ENCODE data around the gene PLD2.
A peak's percentile ranks its signal among the peaks of the same experiment; 100 is the strongest.

PLD2 gene
- 19.5 to 22.5 (median 20.4) reads per million in 3 donors for total RNA-seq

GRCh38 chr17:4806777-4807604 is at the start of gene PLD2:
Gene PLD2 (plus strand): TSS chr17:4807152. CDS start chr17:4807773, 621 bp downstream.
- H3K36me3 ChIP-seq (ENCODE audit: control insufficient read depth, insufficient read depth, low read length): peaks cover 10% of the 10 kb centered on the region
- no peaks in the 10 kb centered on the region for H3K9me3 ChIP-seq (ENCODE audit: control insufficient read depth, low read length)
- H3K4me1 ChIP-seq (ENCODE audit: control insufficient read depth, insufficient read depth, low read length, poor library complexity, severe bottlenecking): peaks cover 5% of the 10 kb centered on the region
- peak; percentile 79 to 83 (median 79) for DNase-seq
- H3K27ac ChIP-seq (ENCODE audit: insufficient read depth, low read length, poor library complexity, severe bottlenecking): peak within 1 kb of the TSS; percentile 66
- H3K4me3 ChIP-seq (ENCODE audit: insufficient read depth, low read depth, low read length, poor library complexity, severe bottlenecking): peak within 1 kb of the TSS; percentile 75
- H3K27me3 ChIP-seq (replicated peaks; ENCODE audit: control insufficient read depth, insufficient read depth, low read length, poor library complexity, severe bottlenecking): no peaks in the 10 kb centered on the region

- Histone ChIP-seq H3K4me1 (ENCODE audit: control insufficient read depth, insufficient read depth, low read length, poor library complexity, severe bottlenecking) (no peaks in the 10 kb centered on the region), H3K9me3 (ENCODE audit: control insufficient read depth, low read length) (no peaks in the 10 kb centered on the region), H3K4me3 (ENCODE audit: insufficient read depth, low read depth, low read length, poor library complexity, severe bottlenecking) (no peak overlapping the region), H3K27me3 (replicated peaks; ENCODE audit: control insufficient read depth, insufficient read depth, low read length, poor library complexity, severe bottlenecking) (no peaks in the 10 kb centered on the region), H3K27ac (ENCODE audit: insufficient read depth, low read length, poor library complexity, severe bottlenecking) (no peak overlapping the region), H3K36me3 (ENCODE audit: control insufficient read depth, insufficient read depth, low read length) (no peaks in the 10 kb centered on the region)
- no peak for DNase-seq
Observed at GRCh38 chr17:4759776-4760236, 47.1 kb upstream of the PLD2 start.

- DNase-seq: no peak
- Histone ChIP-seq H3K4me3 (ENCODE audit: insufficient read depth, low read depth, low read length, poor library complexity, severe bottlenecking) (no peak overlapping the region), H3K4me1 (ENCODE audit: control insufficient read depth, insufficient read depth, low read length, poor library complexity, severe bottlenecking) (no peaks in the 10 kb centered on the region), H3K36me3 (ENCODE audit: control insufficient read depth, insufficient read depth, low read length) (no peaks in the 10 kb centered on the region), H3K9me3 (ENCODE audit: control insufficient read depth, low read length) (no peaks in the 10 kb centered on the region), H3K27me3 (replicated peaks; ENCODE audit: control insufficient read depth, insufficient read depth, low read length, poor library complexity, severe bottlenecking) (no peaks in the 10 kb centered on the region), H3K27ac (ENCODE audit: insufficient read depth, low read length, poor library complexity, severe bottlenecking) (no peak overlapping the region)
Observed at GRCh38 chr17:4764595-4764994, 42.4 kb upstream of the PLD2 start.

GRCh38 chr17:4766201-4766600 is 40.8 kb upstream of the PLD2 start:
- Histone ChIP-seq H3K4me1 (ENCODE audit: control insufficient read depth, insufficient read depth, low read length, poor library complexity, severe bottlenecking) (no peaks in the 10 kb centered on the region), H3K4me3 (ENCODE audit: insufficient read depth, low read depth, low read length, poor library complexity, severe bottlenecking) (no peak overlapping the region), H3K9me3 (ENCODE audit: control insufficient read depth, low read length) (no peaks in the 10 kb centered on the region), H3K27me3 (replicated peaks; ENCODE audit: control insufficient read depth, insufficient read depth, low read length, poor library complexity, severe bottlenecking) (no peaks in the 10 kb centered on the region), H3K36me3 (ENCODE audit: control insufficient read depth, insufficient read depth, low read length) (no peaks in the 10 kb centered on the region), H3K27ac (ENCODE audit: insufficient read depth, low read length, poor library complexity, severe bottlenecking) (no peak overlapping the region)
- DNase-seq: no peak

- Histone ChIP-seq H3K36me3 (ENCODE audit: control insufficient read depth, insufficient read depth, low read length) (no peaks in the 10 kb centered on the region), H3K27me3 (replicated peaks; ENCODE audit: control insufficient read depth, insufficient read depth, low read length, poor library complexity, severe bottlenecking) (no peaks in the 10 kb centered on the region), H3K4me1 (ENCODE audit: control insufficient read depth, insufficient read depth, low read length, poor library complexity, severe bottlenecking) (no peaks in the 10 kb centered on the region), H3K27ac (ENCODE audit: insufficient read depth, low read length, poor library complexity, severe bottlenecking) (no peak overlapping the region), H3K9me3 (ENCODE audit: control insufficient read depth, low read length) (no peaks in the 10 kb centered on the region), H3K4me3 (ENCODE audit: insufficient read depth, low read depth, low read length, poor library complexity, severe bottlenecking) (no peak overlapping the region)
- DNase-seq: no peak
Observed at GRCh38 chr17:4766723-4767122, 40.2 kb upstream of the PLD2 start.

GRCh38 chr17:4768298-4768697 is 38.7 kb upstream of the PLD2 start:
- Histone ChIP-seq H3K27me3 (replicated peaks; ENCODE audit: control insufficient read depth, insufficient read depth, low read length, poor library complexity, severe bottlenecking) (no peaks in the 10 kb centered on the region), H3K36me3 (ENCODE audit: control insufficient read depth, insufficient read depth, low read length) (no peaks in the 10 kb centered on the region), H3K9me3 (ENCODE audit: control insufficient read depth, low read length) (no peaks in the 10 kb centered on the region), H3K4me1 (ENCODE audit: control insufficient read depth, insufficient read depth, low read length, poor library complexity, severe bottlenecking) (no peaks in the 10 kb centered on the region), H3K27ac (ENCODE audit: insufficient read depth, low read length, poor library complexity, severe bottlenecking) (no peak overlapping the region), H3K4me3 (ENCODE audit: insufficient read depth, low read depth, low read length, poor library complexity, severe bottlenecking) (no peak overlapping the region)
- DNase-seq: no peak

GRCh38 chr17:4769628-4770027 is 37.3 kb upstream of the PLD2 start:
- no peak overlapping the region for H3K4me3 ChIP-seq (ENCODE audit: insufficient read depth, low read depth, low read length, poor library complexity, severe bottlenecking)
- no peak overlapping the region for H3K27ac ChIP-seq (ENCODE audit: insufficient read depth, low read length, poor library complexity, severe bottlenecking)
- no peaks in the 10 kb centered on the region for H3K36me3 ChIP-seq (ENCODE audit: control insufficient read depth, insufficient read depth, low read length)
- no peaks in the 10 kb centered on the region for H3K9me3 ChIP-seq (ENCODE audit: control insufficient read depth, low read length)
- DNase-seq: no peak
- no peaks in the 10 kb centered on the region for H3K4me1 ChIP-seq (ENCODE audit: control insufficient read depth, insufficient read depth, low read length, poor library complexity, severe bottlenecking)
- H3K27me3 ChIP-seq (replicated peaks; ENCODE audit: control insufficient read depth, insufficient read depth, low read length, poor library complexity, severe bottlenecking): no peaks in the 10 kb centered on the region

- Histone ChIP-seq H3K9me3 (ENCODE audit: control insufficient read depth, low read length) (no peaks in the 10 kb centered on the region), H3K4me3 (ENCODE audit: insufficient read depth, low read depth, low read length, poor library complexity, severe bottlenecking) (no peak within 1 kb of the TSS), H3K36me3 (ENCODE audit: control insufficient read depth, insufficient read depth, low read length) (no peaks in the 10 kb centered on the region), H3K4me1 (ENCODE audit: control insufficient read depth, insufficient read depth, low read length, poor library complexity, severe bottlenecking) (no peaks in the 10 kb centered on the region), H3K27ac (ENCODE audit: insufficient read depth, low read length, poor library complexity, severe bottlenecking) (no peak within 1 kb of the TSS), H3K27me3 (replicated peaks; ENCODE audit: control insufficient read depth, insufficient read depth, low read length, poor library complexity, severe bottlenecking) (no peaks in the 10 kb centered on the region)
- DNase-seq: no peak
Observed at GRCh38 chr17:4771519-4772234, 35.3 kb upstream of the PLD2 start, which contains the start of gene TM4SF5. Gene TM4SF5 (plus strand): TSS chr17:4771886. CDS start chr17:4771923, 37 bp downstream.

GRCh38 chr17:4772235-4772613 is 34.7 kb upstream of the PLD2 start:
- H3K9me3 ChIP-seq (ENCODE audit: control insufficient read depth, low read length): no peaks in the 10 kb centered on the region
- no peaks in the 10 kb centered on the region for H3K4me1 ChIP-seq (ENCODE audit: control insufficient read depth, insufficient read depth, low read length, poor library complexity, severe bottlenecking)
- H3K27me3 ChIP-seq (replicated peaks; ENCODE audit: control insufficient read depth, insufficient read depth, low read length, poor library complexity, severe bottlenecking): no peaks in the 10 kb centered on the region
- no peak overlapping the region for H3K27ac ChIP-seq (ENCODE audit: insufficient read depth, low read length, poor library complexity, severe bottlenecking)
- H3K36me3 ChIP-seq (ENCODE audit: control insufficient read depth, insufficient read depth, low read length): no peaks in the 10 kb centered on the region
- DNase-seq: no peak
- H3K4me3 ChIP-seq (ENCODE audit: insufficient read depth, low read depth, low read length, poor library complexity, severe bottlenecking): no peak overlapping the region
